ENCODE results near the gene HSD11B1. TPM values are rescaled to one million over a fixed set of nuclear protein-coding genes. Genes with fewer than 3 reads are reported as not detected.
A peak's percentile ranks its signal among the peaks of the same experiment; 100 is the strongest.

HSD11B1 gene
- polyA plus RNA-seq, 3 donors = not detected

DNA sequence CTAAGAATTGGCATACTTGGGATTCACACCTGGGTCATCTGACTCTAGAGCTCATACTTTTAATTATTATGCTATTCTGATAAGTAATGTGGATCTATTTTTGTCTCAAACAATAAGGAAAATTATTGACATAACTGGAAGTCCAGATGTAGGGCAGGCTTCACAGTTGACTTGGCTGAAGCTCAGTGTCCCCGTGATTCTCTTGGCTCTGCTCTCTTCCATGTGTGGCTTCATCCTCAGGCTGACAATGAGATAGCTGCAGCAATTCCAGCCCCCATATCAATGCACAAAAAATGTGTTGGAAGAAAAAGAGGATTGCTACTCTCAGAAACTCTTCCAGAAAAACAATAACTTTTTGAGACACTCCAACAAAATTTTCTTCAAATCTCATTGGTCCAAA lies 23.8 kb downstream of the HSD11B1 start:
- Mint-ChIP-seq H3K36me3 (peaks cover 0 to 2% of the 10 kb centered on the region in 2 donors), H3K27ac (no peak overlapping the region), H3K4me3 (no peak overlapping the region), H3K27me3 (ENCODE audit: low read depth in 3 of 3) (no peaks in the 10 kb centered on the region), H3K9me3 (no peaks in the 10 kb centered on the region), H3K4me1 (peaks cover 18% of the 10 kb centered on the region)
- H3K9me3 ChIP-seq (replicated peaks in 1 of 2; ENCODE audit: control insufficient read depth in 1 of 2, insufficient read depth in 1 of 2, low read length in 2 of 2) = no peaks in the 10 kb centered on the region
- TF ChIP-seq, protein P1, sequence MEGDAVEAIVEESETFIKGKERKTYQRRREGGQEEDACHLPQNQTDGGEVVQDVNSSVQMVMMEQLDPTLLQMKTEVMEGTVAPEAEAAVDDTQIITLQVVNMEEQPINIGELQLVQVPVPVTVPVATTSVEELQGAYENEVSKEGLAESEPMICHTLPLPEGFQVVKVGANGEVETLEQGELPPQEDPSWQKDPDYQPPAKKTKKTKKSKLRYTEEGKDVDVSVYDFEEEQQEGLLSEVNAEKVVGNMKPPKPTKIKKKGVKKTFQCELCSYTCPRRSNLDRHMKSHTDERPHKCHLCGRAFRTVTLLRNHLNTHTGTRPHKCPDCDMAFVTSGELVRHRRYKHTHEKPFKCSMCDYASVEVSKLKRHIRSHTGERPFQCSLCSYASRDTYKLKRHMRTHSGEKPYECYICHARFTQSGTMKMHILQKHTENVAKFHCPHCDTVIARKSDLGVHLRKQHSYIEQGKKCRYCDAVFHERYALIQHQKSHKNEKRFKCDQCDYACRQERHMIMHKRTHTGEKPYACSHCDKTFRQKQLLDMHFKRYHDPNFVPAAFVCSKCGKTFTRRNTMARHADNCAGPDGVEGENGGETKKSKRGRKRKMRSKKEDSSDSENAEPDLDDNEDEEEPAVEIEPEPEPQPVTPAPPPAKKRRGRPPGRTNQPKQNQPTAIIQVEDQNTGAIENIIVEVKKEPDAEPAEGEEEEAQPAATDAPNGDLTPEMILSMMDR (IDR thresholded peaks at IDR 0.05) = no peak
- H3K9ac ChIP-seq (ENCODE audit: insufficient read depth, low read length, poor library complexity, severe bottlenecking) = no peak overlapping the region
- peaks cover 8 to 17% of the 10 kb centered on the region in 2 donors for H3K4me1 ChIP-seq (ENCODE audit: control insufficient read depth in 1 of 2, insufficient read depth in 2 of 2, low read length in 2 of 2)
- no peak for DNase-seq
- 100% methylated on average over 1 of the region's 1 CpG for WGBS (ENCODE audit: insufficient coverage)
- no peak overlapping the region for H3K27ac ChIP-seq (ENCODE audit: low read depth in 1 of 2, low read length in 2 of 2)
- H3K36me3 ChIP-seq (replicated peaks in 1 of 2; ENCODE audit: control insufficient read depth in 1 of 2, insufficient read depth in 2 of 2, low read length in 2 of 2) = no peaks in the 10 kb centered on the region
- H3K27me3 ChIP-seq (ENCODE audit: control insufficient read depth in 2 of 2, insufficient read depth in 2 of 2, low read length in 2 of 2) = no peaks in the 10 kb centered on the region
- no peak overlapping the region for H3K4me3 ChIP-seq (replicated peaks in 1 of 3; ENCODE audit: low read depth in 2 of 3, low read length in 3 of 3)
- no peaks in the 10 kb centered on the region for H3K79me2 ChIP-seq (ENCODE audit: insufficient read depth, low read length)
- intact Hi-C loops (cut with micrococcal nuclease) = no loop called here
- no peak overlapping the region for H2AFZ ChIP-seq (ENCODE audit: insufficient read depth, low read depth, low read length, poor library complexity, severe bottlenecking)
- no peak overlapping the region for H3K4me2 ChIP-seq (replicated peaks; ENCODE audit: extremely low read depth, low read length, poor library complexity, severe bottlenecking)
- no peaks in the 10 kb centered on the region for H4K20me1 ChIP-seq (ENCODE audit: insufficient read depth, low read length)

DNA sequence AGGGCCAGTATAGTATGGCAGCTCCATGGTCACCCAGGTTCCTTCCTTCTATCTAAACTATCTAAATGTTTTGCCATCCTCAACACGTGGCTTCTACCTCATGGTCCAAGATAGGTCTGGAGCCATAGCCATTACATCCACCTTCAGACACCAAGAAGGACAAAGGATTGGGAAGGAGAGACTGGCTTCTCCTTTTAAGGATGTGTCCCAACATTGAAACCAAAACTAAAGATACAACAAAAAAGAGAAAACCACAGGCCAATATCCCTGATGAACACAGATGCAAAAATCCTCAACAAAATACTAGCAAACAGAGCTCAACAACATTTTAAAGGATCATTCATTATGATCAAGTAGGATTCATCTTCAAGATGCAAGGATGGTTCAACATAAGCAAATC lies 24.8 kb downstream of the HSD11B1 start:
- no peak overlapping the region for H3K27ac ChIP-seq (ENCODE audit: low read depth in 1 of 2, low read length in 2 of 2)
- no peak overlapping the region for H2AFZ ChIP-seq (ENCODE audit: insufficient read depth, low read depth, low read length, poor library complexity, severe bottlenecking)
- peaks cover 27% of the 10 kb centered on the region for H3K4me1 Mint-ChIP-seq
- no CpG with 5 or more reads among the region's 1 CpG for WGBS (ENCODE audit: insufficient coverage)
- H3K9ac ChIP-seq (ENCODE audit: insufficient read depth, low read length, poor library complexity, severe bottlenecking) = no peak overlapping the region
- H3K4me3 ChIP-seq (replicated peaks in 1 of 3; ENCODE audit: low read depth in 2 of 3, low read length in 3 of 3) = no peak overlapping the region
- no peaks in the 10 kb centered on the region for H3K27me3 ChIP-seq (ENCODE audit: control insufficient read depth in 2 of 2, insufficient read depth in 2 of 2, low read length in 2 of 2)
- H4K20me1 ChIP-seq (ENCODE audit: insufficient read depth, low read length) = no peaks in the 10 kb centered on the region
- intact Hi-C loops (cut with micrococcal nuclease) = no loop called here
- no peak overlapping the region for H3K4me2 ChIP-seq (replicated peaks; ENCODE audit: extremely low read depth, low read length, poor library complexity, severe bottlenecking)
- H3K27ac Mint-ChIP-seq = peak overlapping the region in 2 of 7 donors; percentile 1 to 37
- H3K9me3 ChIP-seq (replicated peaks in 1 of 2; ENCODE audit: control insufficient read depth in 1 of 2, insufficient read depth in 1 of 2, low read length in 2 of 2) = no peaks in the 10 kb centered on the region
- no peaks in the 10 kb centered on the region for H3K27me3 Mint-ChIP-seq (ENCODE audit: low read depth in 3 of 3)
- peak in 1 of 3 donors; percentile 21 for DNase-seq
- H3K9me3 Mint-ChIP-seq = no peaks in the 10 kb centered on the region
- H3K4me3 Mint-ChIP-seq = no peak overlapping the region
- H3K4me1 ChIP-seq (ENCODE audit: control insufficient read depth in 1 of 2, insufficient read depth in 2 of 2, low read length in 2 of 2) = peaks cover 17 to 27% of the 10 kb centered on the region in 2 donors
- no peaks in the 10 kb centered on the region for H3K36me3 ChIP-seq (replicated peaks in 1 of 2; ENCODE audit: control insufficient read depth in 1 of 2, insufficient read depth in 2 of 2, low read length in 2 of 2)
- H3K79me2 ChIP-seq (ENCODE audit: insufficient read depth, low read length) = no peaks in the 10 kb centered on the region
- TF ChIP-seq, protein P1 (IDR thresholded peaks at IDR 0.05) = no peak
- peaks cover 0 to 2% of the 10 kb centered on the region in 2 donors for H3K36me3 Mint-ChIP-seq

Data from CD14-positive monocyte (primary cell).